GM19452 (cell line): ENCODE data around the gene LRP5.
"Not testable (repeated sequence)": the region's sequence is repeated elsewhere in the genome, so short reads cannot be mapped to it uniquely, and the experiment has no call there.

Source experiments
- ATAC-seq: cut with Tn5 transposase; IDR thresholded peaks from one replicate; pipeline ENCODE4 v1.9.1; 2021; ENCODE audit not compliant: unreplicated experiment

Gene LRP5

GRCh38 chr11:68438658-68439259 is 126.4 kb downstream of the LRP5 start:
- no peak for ATAC-seq

- ATAC-seq, result no peak
Measured at GRCh38 chr11:68439355-68440065, 127.1 kb downstream of the LRP5 start.

- no peak for ATAC-seq
Measured at GRCh38 chr11:68440224-68440623, 127.8 kb downstream of the LRP5 start.

GRCh38 chr11:68441466-68442230 is 129.3 kb downstream of the LRP5 start:
- no peak for ATAC-seq

- no peak for ATAC-seq
Measured at GRCh38 chr11:68442433-68442832, 130.0 kb downstream of the LRP5 start.

DNA sequence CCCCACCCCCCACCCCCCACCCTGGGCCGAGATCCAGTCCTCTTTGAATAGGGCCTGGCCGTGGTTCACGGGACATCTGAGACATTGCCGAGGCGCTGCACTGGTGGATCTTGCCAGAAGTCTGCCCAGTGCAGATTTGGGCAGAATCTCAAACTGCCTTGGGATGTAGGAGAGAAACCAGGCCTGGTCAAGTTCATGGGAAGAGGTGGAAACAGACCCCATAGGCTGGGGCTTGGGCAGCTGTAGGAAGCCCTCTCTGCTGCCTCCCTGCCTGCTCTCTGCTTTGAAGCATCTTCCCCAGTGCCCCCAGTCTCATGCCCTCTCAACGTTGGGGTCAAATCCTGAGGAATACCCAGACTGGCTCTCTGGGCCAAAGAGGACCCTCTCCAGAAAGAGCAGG is 132.2 kb downstream of the LRP5 start:
- no peak for ATAC-seq

- no peak for ATAC-seq
Measured at GRCh38 chr11:68445531-68446035, 133.2 kb downstream of the LRP5 start.

DNA sequence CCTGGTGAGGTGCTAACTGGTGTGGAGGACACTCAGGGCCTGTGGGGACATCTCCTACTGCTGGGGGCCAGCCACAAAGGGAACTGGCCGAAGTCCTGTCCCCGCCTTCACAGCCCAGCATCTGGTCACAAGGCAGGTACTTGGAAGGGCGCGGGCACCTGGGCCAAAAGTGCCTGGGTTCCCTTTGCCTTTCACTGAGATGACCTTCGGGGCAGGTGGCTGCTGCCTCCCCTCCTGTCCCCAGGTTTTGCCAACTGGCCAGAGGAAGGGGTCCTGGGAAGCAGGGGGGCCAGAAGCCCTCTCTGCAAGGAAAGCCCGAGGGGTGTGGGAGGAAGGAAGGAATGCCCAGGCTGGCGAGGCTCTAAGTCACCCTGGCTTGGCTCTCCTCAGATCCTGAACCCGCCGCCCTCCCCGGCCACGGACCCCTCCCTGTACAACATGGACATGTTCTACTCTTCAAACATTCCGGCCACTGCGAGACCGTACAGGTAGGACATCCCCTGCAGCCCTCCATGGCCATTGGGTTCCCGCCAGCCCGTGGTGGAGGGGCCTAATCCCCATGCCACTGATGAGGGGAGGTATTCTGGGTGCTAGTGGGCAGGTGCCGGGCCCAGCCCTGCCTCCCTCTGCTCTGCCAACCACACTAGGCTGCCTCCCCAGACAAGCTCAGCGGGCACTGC is 133.8 kb downstream of the LRP5 start:
- ATAC-seq, result no peak

DNA sequence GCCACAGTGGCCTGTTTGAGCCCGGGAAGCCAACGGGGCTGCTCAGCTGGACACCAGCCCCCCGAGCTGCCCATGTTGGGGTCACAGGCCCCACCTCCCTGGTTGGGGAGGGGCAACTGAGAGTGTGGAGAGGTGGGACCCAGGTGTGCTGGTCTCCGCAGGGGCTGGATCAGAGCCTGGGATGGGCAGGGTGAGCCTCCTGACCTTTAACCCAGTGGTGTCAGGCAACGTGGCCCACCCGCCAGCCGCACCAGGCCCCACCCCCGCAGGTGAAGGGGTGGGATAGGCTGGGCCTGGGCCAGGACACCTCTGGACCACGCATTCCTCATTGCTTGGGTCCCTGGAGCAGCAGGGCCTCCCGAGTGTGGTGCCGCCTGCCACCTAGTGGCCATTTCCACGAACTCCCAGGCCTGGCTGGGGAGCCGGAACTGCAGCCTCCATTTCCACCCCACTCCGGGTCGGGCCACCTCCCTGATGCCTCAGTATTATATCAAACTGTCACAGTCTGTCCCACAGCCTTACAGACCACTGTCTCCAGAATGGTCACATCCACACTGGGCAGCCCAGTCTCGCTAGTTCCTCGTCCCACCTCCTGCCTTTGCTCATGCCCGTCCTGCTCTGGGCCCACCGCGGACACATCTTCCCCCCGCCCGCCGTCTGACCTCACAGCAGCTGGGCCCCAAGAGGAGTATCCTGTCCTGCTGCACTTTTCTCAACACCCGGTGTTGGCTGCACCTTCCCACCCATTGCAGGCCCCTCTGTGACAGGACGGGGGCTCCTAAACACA is 134.8 kb downstream of the LRP5 start:
- no peak for ATAC-seq

DNA sequence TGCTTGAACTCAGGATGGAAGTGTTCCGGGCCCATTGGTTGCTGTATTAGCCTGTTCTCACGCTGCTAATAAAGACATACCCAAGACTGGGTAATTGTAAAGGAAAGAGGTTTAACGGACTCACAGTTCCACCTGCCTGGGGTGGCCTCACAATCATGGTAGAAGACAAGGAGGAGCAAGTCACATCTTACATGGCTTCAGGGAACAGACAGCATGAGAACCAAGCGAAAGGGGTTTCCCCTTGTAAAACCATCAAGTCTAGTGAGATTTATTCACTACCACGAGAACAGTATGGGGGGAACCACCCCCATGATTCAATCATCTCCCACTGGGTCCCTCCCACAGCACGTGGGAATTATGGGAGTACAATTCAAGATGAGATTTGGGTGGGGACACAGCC is 135.5 kb downstream of the LRP5 start:
- not testable (repeated sequence) for ATAC-seq

DNA sequence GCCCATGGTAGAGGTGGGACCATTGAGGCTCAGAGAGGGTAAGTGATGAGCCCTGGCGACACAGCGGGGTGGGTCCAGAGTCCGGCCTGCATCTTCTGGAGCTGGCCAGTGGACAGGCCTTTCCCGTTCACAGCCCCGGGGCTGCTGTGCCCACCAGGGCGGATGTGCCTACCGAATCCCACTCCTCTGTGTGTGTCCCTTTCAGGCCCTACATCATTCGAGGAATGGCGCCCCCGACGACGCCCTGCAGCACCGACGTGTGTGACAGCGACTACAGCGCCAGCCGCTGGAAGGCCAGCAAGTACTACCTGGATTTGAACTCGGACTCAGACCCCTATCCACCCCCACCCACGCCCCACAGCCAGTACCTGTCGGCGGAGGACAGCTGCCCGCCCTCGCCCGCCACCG is 136.2 kb downstream of the LRP5 start:
- no peak for ATAC-seq

DNA sequence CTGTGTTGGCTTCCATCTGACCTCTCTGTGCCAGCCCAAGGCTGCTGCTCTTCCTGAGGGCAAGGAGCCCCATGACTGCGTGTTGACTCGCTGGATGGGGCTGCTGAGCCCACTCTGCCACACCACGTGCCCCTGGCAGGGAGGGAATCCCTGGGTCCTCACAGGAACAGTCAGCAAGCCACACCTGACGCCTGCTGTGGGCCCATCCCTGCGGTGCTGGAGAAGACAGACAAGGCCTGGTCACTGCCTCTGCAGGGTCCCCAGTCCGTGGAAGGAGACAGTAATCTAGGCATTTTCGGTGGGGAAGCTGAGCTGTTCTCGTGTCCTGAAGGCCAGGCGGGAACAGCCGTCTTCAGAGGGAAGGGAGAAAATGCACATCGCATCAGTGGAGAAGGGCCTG is 137.6 kb downstream of the LRP5 start:
- no peak for ATAC-seq

DNA sequence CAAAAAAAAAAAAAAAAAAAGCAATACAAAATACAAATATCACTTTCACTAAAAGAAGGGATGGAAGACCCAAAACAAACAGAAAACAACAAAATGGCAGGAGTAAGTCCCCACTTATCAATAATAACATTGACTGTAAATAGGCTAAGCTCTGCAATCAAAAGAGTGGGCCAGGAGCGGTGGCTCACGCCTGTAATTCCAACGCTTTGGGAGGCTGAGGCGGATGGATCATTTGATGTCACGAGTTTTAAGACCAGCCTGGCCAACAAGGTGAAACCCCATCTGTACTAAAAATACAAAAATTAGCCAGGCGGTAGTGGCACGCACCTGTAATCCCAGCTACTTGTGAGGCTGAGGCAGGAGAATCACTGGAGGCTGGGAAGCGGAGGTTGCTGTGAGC is 138.3 kb downstream of the LRP5 start:
- no peak for ATAC-seq

- ATAC-seq, result no peak
Measured at GRCh38 chr11:68454767-68455166, 142.4 kb downstream of the LRP5 start.

DNA sequence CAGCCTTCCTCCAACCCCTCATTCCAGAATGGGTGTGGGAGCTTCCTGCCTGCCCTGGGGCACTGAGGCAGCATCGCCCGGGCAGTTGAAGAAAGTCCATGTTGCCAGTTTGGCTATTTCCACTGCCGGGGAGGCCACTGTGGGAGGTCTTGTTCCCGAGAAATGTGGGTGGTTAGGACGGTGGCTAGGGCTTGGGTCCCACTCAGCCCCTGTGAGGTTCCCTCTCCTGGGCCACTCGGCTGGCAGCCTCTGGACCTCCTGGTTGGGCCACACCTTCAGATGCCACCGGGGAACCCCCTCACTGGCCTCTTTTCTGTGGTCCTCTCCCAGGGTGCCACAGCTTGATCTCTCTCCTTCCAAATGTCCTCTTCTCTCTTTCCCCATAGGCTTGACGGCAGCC is 143.1 kb downstream of the LRP5 start:
- no peak for ATAC-seq

DNA sequence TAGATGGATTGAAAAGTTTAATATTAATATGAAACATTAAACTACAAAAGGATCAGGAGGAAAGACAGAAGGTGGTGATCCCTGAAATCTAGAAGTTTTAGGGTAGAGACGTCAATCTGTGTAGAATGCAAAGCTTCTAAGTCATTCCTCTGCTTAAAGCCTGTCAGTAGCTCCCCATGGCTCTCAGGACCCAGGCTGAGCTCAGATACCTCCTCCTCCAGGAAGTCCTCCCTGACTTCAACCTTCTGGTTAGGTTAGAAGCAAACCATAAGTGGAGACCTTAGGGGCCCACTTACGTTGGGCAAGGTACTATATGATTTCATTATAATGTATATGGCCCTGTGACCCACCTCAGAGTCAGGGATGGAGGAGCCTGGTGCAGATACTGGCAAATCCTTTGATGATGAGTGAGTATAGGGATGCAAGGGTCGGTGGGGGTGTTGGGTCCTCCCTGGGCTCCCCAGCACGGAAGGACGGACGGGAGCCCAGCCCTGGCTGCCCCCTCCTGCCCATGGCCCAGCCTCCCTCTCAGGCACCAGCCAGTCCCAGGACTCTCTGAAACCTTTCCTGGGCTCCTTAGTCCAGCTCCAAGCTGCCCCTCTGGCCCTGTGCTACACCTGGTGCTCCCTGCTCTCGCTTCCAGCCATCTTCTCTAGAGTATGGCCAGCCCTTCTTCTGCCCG is 145.0 kb downstream of the LRP5 start:
- no peak for ATAC-seq

GRCh38 chr11:68457898-68458249 is 145.5 kb downstream of the LRP5 start:
- no peak for ATAC-seq

GRCh38 chr11:68458340-68458739 is 145.9 kb downstream of the LRP5 start:
- ATAC-seq, result not testable (repeated sequence)

GRCh38 chr11:68459886-68460740 is 147.7 kb downstream of the LRP5 start:
- peak; percentile 81 for ATAC-seq
